ENCODE data around the gene ARF3. TPM values are rescaled to one million over a fixed set of nuclear protein-coding genes. Genes with fewer than 3 reads are reported as not detected.
A peak's percentile ranks its signal among the peaks of the same experiment; 100 is the strongest.

The ARF3 gene
- total RNA-seq, 1 experiment from 2014 or later = 257 TPM

- Histone ChIP-seq H3K4me1 (peaks cover 43% of the 10 kb centered on the region), H3K27me3 (replicated peaks; ENCODE audit: control insufficient read depth, insufficient read depth, low read length) (no peaks in the 10 kb centered on the region), H3K4me3 (ENCODE audit: low read depth, low read length) (no peak overlapping the region), H3K9me3 (no peaks in the 10 kb centered on the region), H3K36me3 (ENCODE audit: control insufficient read depth, insufficient read depth, low read length) (no peaks in the 10 kb centered on the region)
- H3K36me3 Mint-ChIP-seq (ENCODE audit: insufficient read depth, unreplicated experiment) = peaks cover 6% of the 10 kb centered on the region
- H3K4me3 Mint-ChIP-seq (ENCODE audit: unreplicated experiment) = peak overlapping the region; percentile 3
- H3K27me3 Mint-ChIP-seq (ENCODE audit: insufficient read depth, unreplicated experiment) = no peaks in the 10 kb centered on the region
- BruUV-seq (replicated peaks) = no TSS peak
- no peak overlapping the region for H3K27ac Mint-ChIP-seq (ENCODE audit: unreplicated experiment)
- ChIA-PET POLR2A (no interaction called here), CTCF (interaction anchor here (1.0 to 1.1 kb wide), 3 partner anchors 16 to 54 kb away, joined by 3 to 6 read pairs (median 6); no protein-coding TSS in a partner anchor)
- intact Hi-C loops (cut with micrococcal nuclease; ENCODE audit: unreplicated experiment) = no loop called here
- no peaks in the 10 kb centered on the region for H3K9me3 Mint-ChIP-seq (ENCODE audit: unreplicated experiment)
- TF ChIP-seq, protein P1, sequence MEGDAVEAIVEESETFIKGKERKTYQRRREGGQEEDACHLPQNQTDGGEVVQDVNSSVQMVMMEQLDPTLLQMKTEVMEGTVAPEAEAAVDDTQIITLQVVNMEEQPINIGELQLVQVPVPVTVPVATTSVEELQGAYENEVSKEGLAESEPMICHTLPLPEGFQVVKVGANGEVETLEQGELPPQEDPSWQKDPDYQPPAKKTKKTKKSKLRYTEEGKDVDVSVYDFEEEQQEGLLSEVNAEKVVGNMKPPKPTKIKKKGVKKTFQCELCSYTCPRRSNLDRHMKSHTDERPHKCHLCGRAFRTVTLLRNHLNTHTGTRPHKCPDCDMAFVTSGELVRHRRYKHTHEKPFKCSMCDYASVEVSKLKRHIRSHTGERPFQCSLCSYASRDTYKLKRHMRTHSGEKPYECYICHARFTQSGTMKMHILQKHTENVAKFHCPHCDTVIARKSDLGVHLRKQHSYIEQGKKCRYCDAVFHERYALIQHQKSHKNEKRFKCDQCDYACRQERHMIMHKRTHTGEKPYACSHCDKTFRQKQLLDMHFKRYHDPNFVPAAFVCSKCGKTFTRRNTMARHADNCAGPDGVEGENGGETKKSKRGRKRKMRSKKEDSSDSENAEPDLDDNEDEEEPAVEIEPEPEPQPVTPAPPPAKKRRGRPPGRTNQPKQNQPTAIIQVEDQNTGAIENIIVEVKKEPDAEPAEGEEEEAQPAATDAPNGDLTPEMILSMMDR (IDR thresholded peaks at IDR 0.05; ENCODE audit: insufficient read depth in 1 of 2, low read depth in 1 of 2, low read length in 1 of 2, severe bottlenecking in 1 of 2, unreplicated experiment in 1 of 2) = no peak
- peaks cover 23% of the 10 kb centered on the region for H3K4me1 Mint-ChIP-seq (ENCODE audit: low read depth, unreplicated experiment)
- DNase-seq = no peak
Measured at GRCh38 chr12:48907245-48907644, 50.0 kb downstream of the ARF3 start.

DNA sequence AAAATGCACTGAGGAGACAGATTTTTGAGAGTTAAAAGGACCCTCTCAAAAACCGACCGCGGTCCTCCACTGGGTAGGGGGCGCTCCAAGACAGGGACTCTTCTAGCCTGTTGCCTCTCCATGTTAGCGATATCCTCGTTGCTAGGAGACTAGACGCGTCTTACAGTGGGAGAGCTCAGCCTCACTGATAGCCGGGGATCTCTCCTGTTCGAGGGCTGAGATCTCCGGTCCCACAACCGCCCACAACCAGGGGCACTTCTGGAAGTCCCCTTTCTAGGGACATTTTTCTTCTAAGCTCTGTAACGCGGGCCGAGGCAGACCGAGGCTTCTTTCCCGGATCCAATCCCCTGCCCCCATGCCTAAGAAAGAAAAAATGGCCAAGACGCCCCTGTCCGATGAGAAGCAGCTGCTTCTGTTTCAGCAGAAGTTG is 53.3 kb downstream of the ARF3 start:
- Mint-ChIP-seq H3K9me3 (ENCODE audit: unreplicated experiment) (no peaks in the 10 kb centered on the region), H3K4me3 (ENCODE audit: unreplicated experiment) (no peak overlapping the region), H3K27me3 (ENCODE audit: insufficient read depth, unreplicated experiment) (no peaks in the 10 kb centered on the region), H3K4me1 (ENCODE audit: low read depth, unreplicated experiment) (peaks cover 7% of the 10 kb centered on the region), H3K27ac (ENCODE audit: unreplicated experiment) (no peak overlapping the region), H3K36me3 (ENCODE audit: insufficient read depth, unreplicated experiment) (no peaks in the 10 kb centered on the region)
- Histone ChIP-seq H3K4me1 (peaks cover 20% of the 10 kb centered on the region), H3K4me3 (ENCODE audit: low read depth, low read length) (no peak overlapping the region), H3K36me3 (ENCODE audit: control insufficient read depth, insufficient read depth, low read length) (no peaks in the 10 kb centered on the region), H3K27me3 (replicated peaks; ENCODE audit: control insufficient read depth, insufficient read depth, low read length) (no peaks in the 10 kb centered on the region), H3K9me3 (no peaks in the 10 kb centered on the region)
- ChIA-PET CTCF (interaction anchor here (0.6 kb wide), 1 partner anchor 31 kb away, joined by 3 read pairs; no protein-coding TSS in a partner anchor), POLR2A (no interaction called here)
- no TSS peak for BruUV-seq (replicated peaks)
- no peak for DNase-seq
- intact Hi-C loops (cut with micrococcal nuclease; ENCODE audit: unreplicated experiment) = no loop called here
- TF ChIP-seq, protein P1 (IDR thresholded peaks at IDR 0.05; ENCODE audit: insufficient read depth in 1 of 2, low read depth in 1 of 2, low read length in 1 of 2, severe bottlenecking in 1 of 2, unreplicated experiment in 1 of 2) = no peak

- Mint-ChIP-seq H3K9me3 (ENCODE audit: unreplicated experiment) (no peaks in the 10 kb centered on the region), H3K27ac (ENCODE audit: unreplicated experiment) (no peak overlapping the region), H3K27me3 (ENCODE audit: insufficient read depth, unreplicated experiment) (no peaks in the 10 kb centered on the region), H3K4me3 (ENCODE audit: unreplicated experiment) (no peak overlapping the region), H3K4me1 (ENCODE audit: low read depth, unreplicated experiment) (peaks cover 7% of the 10 kb centered on the region), H3K36me3 (ENCODE audit: insufficient read depth, unreplicated experiment) (no peaks in the 10 kb centered on the region)
- DNase-seq = no peak
- intact Hi-C loops (cut with micrococcal nuclease; ENCODE audit: unreplicated experiment) = no loop called here
- no TSS peak for BruUV-seq (replicated peaks)
- H3K4me1 ChIP-seq = peaks cover 20% of the 10 kb centered on the region
- TF ChIP-seq, protein P1 (IDR thresholded peaks at IDR 0.05; ENCODE audit: insufficient read depth in 1 of 2, low read depth in 1 of 2, low read length in 1 of 2, severe bottlenecking in 1 of 2, unreplicated experiment in 1 of 2) = no peak
- H3K27me3 ChIP-seq (replicated peaks; ENCODE audit: control insufficient read depth, insufficient read depth, low read length) = no peaks in the 10 kb centered on the region
- H3K36me3 ChIP-seq (ENCODE audit: control insufficient read depth, insufficient read depth, low read length) = no peaks in the 10 kb centered on the region
- no peaks in the 10 kb centered on the region for H3K9me3 ChIP-seq
- no peak overlapping the region for H3K4me3 ChIP-seq (ENCODE audit: low read depth, low read length)
- POLR2A ChIA-PET = no interaction called here
- CTCF ChIA-PET = interaction anchor here (1.0 kb wide), 1 partner anchor 12 kb away, joined by 5 read pairs; no protein-coding TSS in a partner anchor
Measured at GRCh38 chr12:48903363-48903981, 53.8 kb downstream of the ARF3 start.

All from Caco-2 (cell line).